OCI-LY1 (cell line): Measurements from ENCODE around the gene R3HDM1.
A peak's percentile ranks its signal among the peaks of the same experiment; 100 is the strongest.

Source experiments
- H2AFZ ChIP-seq: fragments of 200-600 bp; sonication (generic), shearing (Covaris generic); 2 replicates; pipeline ENCODE4 v1.6.0; 2014; ENCODE audit warnings: antibody characterized with exemption, mild to moderate bottlenecking, low read length
- H3F3A ChIP-seq: fragments of 200-600 bp; sonication (generic), shearing (Covaris generic); 2 replicates; pipeline ENCODE4 v1.6.0; 2014; ENCODE audit warnings: mild to moderate bottlenecking, antibody characterized with exemption, low read length, moderate library complexity; ENCODE audit not compliant: insufficient read depth
- H3K27ac ChIP-seq: fragments of 200-600 bp; sonication (generic); 2 replicates; pipeline ENCODE4 v1.5.1; 2014; ENCODE audit warnings: low read length, mixed run types, mild to moderate bottlenecking, low read depth; ENCODE audit not compliant: poor library complexity, severe bottlenecking
- H3K27me3 ChIP-seq: fragments of 200-600 bp; sonication (generic); 2 replicates; pipeline ENCODE4 v1.6.0; 2014; ENCODE audit warnings: antibody characterized with exemption, mild to moderate bottlenecking, low read length, moderate library complexity; ENCODE audit not compliant: insufficient read depth
- H3K36me3 ChIP-seq: fragments of 200-600 bp; sonication (generic); 2 replicates; pipeline ENCODE4 v1.6.1; 2014; ENCODE audit warnings: mild to moderate bottlenecking, antibody characterized with exemption, low read length, moderate library complexity, mixed read lengths; ENCODE audit not compliant: insufficient read depth
- H3K4me1 ChIP-seq: fragments of 200-600 bp; sonication (generic); 2 replicates; pipeline ENCODE4 v1.5.1; 2014; ENCODE audit warnings: mild to moderate bottlenecking, low read length, moderate library complexity; ENCODE audit not compliant: insufficient read depth, severe bottlenecking
- H3K4me2 ChIP-seq: fragments of 200-600 bp; sonication (generic), shearing (Covaris generic); 2 replicates; pipeline ENCODE4 v1.6.1; 2014; ENCODE audit warnings: low read length
- H3K4me3 ChIP-seq: fragments of 200-600 bp; sonication (generic); 2 replicates; pipeline ENCODE4 v1.5.1; 2014; ENCODE audit warnings: low read length, low read depth, mild to moderate bottlenecking, mixed read lengths; ENCODE audit not compliant: poor library complexity, severe bottlenecking
- H3K79me2 ChIP-seq: fragments of 200-600 bp; shearing (Covaris generic); 2 replicates; pipeline ENCODE4 v1.6.1; 2016; ENCODE audit warnings: mixed run types, low read length, mixed read lengths; ENCODE audit not compliant: insufficient read depth
- H3K9ac ChIP-seq: fragments of 200-600 bp; sonication (generic), shearing (Covaris generic); 2 replicates; pipeline ENCODE4 v1.6.1; 2014; ENCODE audit warnings: mild to moderate bottlenecking, low read length, mixed read lengths
- H3K9me2 ChIP-seq: fragments of 200-600 bp; sonication (generic), shearing (Covaris generic); 2 replicates; pipeline ENCODE4 v1.6.1; 2014; ENCODE audit warnings: low read depth, mild to moderate bottlenecking, low read length, mixed read lengths
- H3K9me3 ChIP-seq: fragments of 200-600 bp; shearing (Covaris generic); 2 replicates; pipeline ENCODE4 v1.6.1; 2014; ENCODE audit warnings: low read length, mixed read lengths
- H4K20me1 ChIP-seq: fragments of 200-600 bp; sonication (generic), shearing (Covaris generic); 2 replicates; pipeline ENCODE4 v1.6.0; 2016; ENCODE audit warnings: mild to moderate bottlenecking, low read length; ENCODE audit not compliant: insufficient read depth
- CTCF ChIP-seq: fragments of 200-600 bp; sonication (generic), shearing (Covaris generic); IDR thresholded peaks from 2 replicates; pipeline ENCODE4 v1.5.1; 2017; ENCODE audit warnings: mild to moderate bottlenecking, antibody characterized with exemption, low read length, moderate library complexity, mixed read lengths
- EZH2 ChIP-seq: fragments of 200-600 bp; sonication (generic), shearing (Covaris generic); IDR thresholded peaks from 2 replicates; pipeline ENCODE4 v1.8.0; 2017; ENCODE audit warnings: borderline replicate concordance, mixed run types, mild to moderate bottlenecking, antibody characterized with exemption, low read length, moderate library complexity, mixed read lengths

The R3HDM1 gene

GRCh38 chr2:135585586-135585985, 54.3 kb downstream of the R3HDM1 start:
- no peak overlapping the region for H3K27ac ChIP-seq
- no peak overlapping the region for H3K4me3 ChIP-seq
- no peaks in the 10 kb centered on the region for H4K20me1 ChIP-seq
- H3K9me2 ChIP-seq: no peaks in the 10 kb centered on the region
- no peak for TF ChIP-seq EZH2
- peak; percentile 22; the same call in 1 of the 2 replicates for TF ChIP-seq CTCF
- H3K36me3 ChIP-seq: 0 out of 2 replicates have a peak, but pooled peaks cover 3% of the 10 kb centered on the region
- H2AFZ ChIP-seq: no peak overlapping the region
- H3K79me2 ChIP-seq: peaks cover 39% of the 10 kb centered on the region; the same call in 1 of the 2 replicates
- H3F3A ChIP-seq: no peaks in the 10 kb centered on the region
- H3K27me3 ChIP-seq: no peaks in the 10 kb centered on the region
- no peak overlapping the region for H3K4me2 ChIP-seq
- H3K9ac ChIP-seq: no peak overlapping the region
- H3K4me1 ChIP-seq: no peaks in the 10 kb centered on the region
- no peaks in the 10 kb centered on the region for H3K9me3 ChIP-seq

- Histone ChIP-seq H3K27ac (no peak overlapping the region), H3K27me3 (no peaks in the 10 kb centered on the region), H3K4me1 (no peaks in the 10 kb centered on the region), H3K9ac (no peak overlapping the region), H3K9me2 (no peaks in the 10 kb centered on the region), H2AFZ (no peak overlapping the region), H3K4me3 (no peak overlapping the region), H3K4me2 (no peak overlapping the region), H3F3A (no peaks in the 10 kb centered on the region), H4K20me1 (no peaks in the 10 kb centered on the region), H3K36me3 (0 out of 2 replicates have a peak, but pooled peaks cover 3% of the 10 kb centered on the region), H3K9me3 (no peaks in the 10 kb centered on the region), H3K79me2 (peaks cover 39% of the 10 kb centered on the region; the same call in 1 of the 2 replicates)
- TF ChIP-seq CTCF: no peak
- TF ChIP-seq EZH2: no peak
These were observed 54.9 kb downstream of the R3HDM1 start for GRCh38 chr2:135586148-135586547.

- no peaks in the 10 kb centered on the region for H3K9me2 ChIP-seq
- no peaks in the 10 kb centered on the region for H3K4me1 ChIP-seq
- no peak overlapping the region for H3K4me3 ChIP-seq
- H4K20me1 ChIP-seq: no peaks in the 10 kb centered on the region
- H3K27me3 ChIP-seq: no peaks in the 10 kb centered on the region
- peaks cover 2% of the 10 kb centered on the region; the same call in 1 of the 2 replicates for H3K9me3 ChIP-seq
- H3F3A ChIP-seq: no peaks in the 10 kb centered on the region
- no peak overlapping the region for H3K27ac ChIP-seq
- peaks cover 15% of the 10 kb centered on the region for H3K36me3 ChIP-seq
- H2AFZ ChIP-seq: no peak overlapping the region
- no peak overlapping the region for H3K4me2 ChIP-seq
- H3K9ac ChIP-seq: no peak overlapping the region
- no peak for TF ChIP-seq EZH2
- no peak for TF ChIP-seq CTCF
- H3K79me2 ChIP-seq: peaks cover 29% of the 10 kb centered on the region; the same call in 1 of the 2 replicates
These were observed 56.7 kb downstream of the R3HDM1 start for GRCh38 chr2:135587958-135588357.
